GM12878 (cell line): ENCODE results near the gene STK32B. TPM values are rescaled to one million over a fixed set of nuclear protein-coding genes. Genes with fewer than 3 reads are reported as not detected.

ENCODE experiments used
- ATAC-seq: fragments of 200-7000 bp; cut with Tn5 transposase; 3 replicates; pipeline ENCODE4 v1.9.1; 2020; ENCODE audit warnings: mild to moderate bottlenecking, moderate library complexity
- BruUV-seq: library from RNA; stranded (reverse); fragments of 400-500 nt; replicated peaks from 2 replicates; lab custom pipeline; 2021; lab: Mats Ljungman, UMichigan
- CTCF ChIA-PET: fragments of 300-600 bp; sonication (Branson Sonifier 250); formaldehyde crosslinking; extraction: SDS; loops from one replicate; lab custom pipeline; 2021; ENCODE audit warnings: inconsistent platforms; lab: Yijun Ruan, JAX
- POLR2A ChIA-PET: fragments of 350-600 bp; formaldehyde crosslinking; extraction: SDS; loops from one replicate; lab custom pipeline; 2021; ENCODE audit warnings: inconsistent platforms; lab: Charles Lee
- RAD21 ChIA-PET: fragments of 300-600 bp; sonication (Branson Sonifier 250); formaldehyde crosslinking; loops from one replicate; lab custom pipeline; 2023; ENCODE audit warnings: antibody characterized with exemption; ENCODE audit not compliant: unreplicated experiment; lab: Charles Lee
- SMC1A ChIA-PET: fragments of 300-600 bp; sonication (Branson Sonifier 250); formaldehyde crosslinking; loops from one replicate; lab custom pipeline; 2023; ENCODE audit not compliant: unreplicated experiment, uncharacterized antibody; lab: Charles Lee
- DNase-seq: peaks from one replicate; pipeline ENCODE4 v3.0.0-alpha.2; 2011; ENCODE audit warnings: low read depth, low spot score
- FAIRE-seq: peaks from 3 replicates; lab custom pipeline; 2011; peaks lifted over from hg19 to GRCh38; lab: Jason Lieb, UNC
- H2AFZ ChIP-seq: 2 replicates; pipeline ENCODE4 v1.6.0; 2011; ENCODE audit warnings: low read depth, low read length, control low read depth; ENCODE audit not compliant: control insufficient read depth
- H3K27ac ChIP-seq: 2 replicates; pipeline ENCODE4 v1.5.1; 2011; ENCODE audit warnings: control low read depth; ENCODE audit not compliant: control insufficient read depth, insufficient read depth
- H3K27me3 ChIP-seq, 2 experiments: replicated peaks in 1 of 2; 2 replicates each; pipeline versions ENCODE4 v1.6.0 to v1.6.1; 2011; ENCODE audit warnings: low read length in 1 of 2; ENCODE audit not compliant: control insufficient read depth in 2 of 2, insufficient read depth in 2 of 2
- H3K36me3 ChIP-seq, 2 experiments: 2 replicates each; pipeline ENCODE4 v1.5.1; 2011; ENCODE audit warnings: low read length in 1 of 2; ENCODE audit not compliant: control insufficient read depth in 2 of 2, insufficient read depth in 2 of 2
- H3K4me1 ChIP-seq: 2 replicates; pipeline ENCODE4 v1.6.1; 2011; ENCODE audit warnings: mild to moderate bottlenecking, low read length, moderate library complexity, mixed read lengths; ENCODE audit not compliant: control insufficient read depth, insufficient read depth
- H3K4me2 ChIP-seq: 2 replicates; pipeline ENCODE4 v1.6.0; 2011; ENCODE audit warnings: control low read depth; ENCODE audit not compliant: control insufficient read depth, insufficient read depth
- H3K4me3 ChIP-seq: fragments of 200-600 bp; sonication (generic); 2 replicates; pipeline ENCODE4 v1.5.1; 2016
- H3K79me2 ChIP-seq: 2 replicates; pipeline ENCODE4 v1.6.0; 2011; ENCODE audit warnings: low read length; ENCODE audit not compliant: control insufficient read depth, insufficient read depth
- H3K9ac ChIP-seq: 2 replicates; pipeline ENCODE4 v1.8.0; 2011; ENCODE audit warnings: low read length, control low read depth, mixed read lengths; ENCODE audit not compliant: control insufficient read depth, insufficient read depth
- H3K9me3 ChIP-seq: replicated peaks from 3 replicates; pipeline ENCODE4 v1.5.1; 2011; ENCODE audit warnings: mild to moderate bottlenecking, low read length; ENCODE audit not compliant: control insufficient read depth, insufficient read depth
- H4K20me1 ChIP-seq: 2 replicates; pipeline ENCODE4 v1.6.0; 2011; ENCODE audit not compliant: control insufficient read depth, insufficient read depth
- ATF7 ChIP-seq: fragments of 450-650 bp; IDR thresholded peaks from 2 replicates; pipeline ENCODE4 v1.6.1; 2016; ENCODE audit warnings: low read depth, mild to moderate bottlenecking
- BHLHE40 ChIP-seq, 2 experiments: fragments of 450-650 bp in 1 of 2; IDR thresholded peaks; 2 replicates each; pipeline ENCODE4 v1.6.1; 2011 to 2017; ENCODE audit warnings: low read depth in 2 of 2, borderline replicate concordance in 1 of 2, improper control_type of control experiment in 1 of 2, low read length in 1 of 2, mild to moderate bottlenecking in 1 of 2
- CEBPB ChIP-seq, 2 experiments: fragments of 150-350 bp in 1 of 2; IDR thresholded peaks; 2 replicates each; pipeline ENCODE4 v1.6.1; 2012 to 2014; ENCODE audit warnings: low read depth in 2 of 2, low read length in 2 of 2, borderline replicate concordance in 1 of 2, inconsistent platforms in 1 of 2
- HDAC2 ChIP-seq: fragments of 200-600 bp; sonication (generic); IDR thresholded peaks from 2 replicates; pipeline ENCODE4 v1.6.1; 2017
- JUNB ChIP-seq: IDR thresholded peaks from 2 replicates; pipeline ENCODE4 v1.6.1; 2016; ENCODE audit warnings: antibody characterized with exemption, mild to moderate bottlenecking
- MEF2A ChIP-seq: IDR thresholded peaks from 2 replicates; pipeline ENCODE4 v1.6.1; 2011; ENCODE audit warnings: low read depth, mild to moderate bottlenecking, low read length, moderate library complexity; ENCODE audit not compliant: insufficient read depth
- NFYB ChIP-seq: IDR thresholded peaks from 2 replicates; pipeline ENCODE4 v1.6.1; 2011; ENCODE audit warnings: low read depth, mild to moderate bottlenecking, low read length, improper control_type of control experiment, moderate library complexity; ENCODE audit not compliant: insufficient read depth
- NR2C1 ChIP-seq: fragments of 450-650 bp; IDR thresholded peaks from 2 replicates; pipeline ENCODE4 v1.6.1; 2017; ENCODE audit warnings: antibody characterized with exemption, mild to moderate bottlenecking, moderate library complexity
- RELA ChIP-seq: fragments of 450-650 bp; IDR thresholded peaks from 2 replicates; pipeline ENCODE4 v1.8.0; 2014; ENCODE audit warnings: borderline replicate concordance; ENCODE audit not compliant: partially characterized antibody
- SPI1 ChIP-seq: IDR thresholded peaks from 2 replicates; pipeline ENCODE4 v1.6.1; 2011; ENCODE audit warnings: low read depth, mild to moderate bottlenecking, low read length, moderate library complexity, borderline replicate concordance; ENCODE audit not compliant: insufficient read depth
- STAT1 ChIP-seq: fragments of 450-650 bp; conservative IDR thresholded peaks from 2 replicates; pipeline ENCODE4 v1.6.1; 2014; ENCODE audit warnings: antibody characterized with exemption, mild to moderate bottlenecking
- ZBED1 ChIP-seq: IDR thresholded peaks from 2 replicates; pipeline ENCODE4 v1.6.1; 2016; ENCODE audit warnings: borderline replicate concordance
- WGBS: methylation state at CpG from one replicate; pipeline ENCODE4 v1.1.6; 2016; ENCODE audit warnings: low lambda C conversion rate; ENCODE audit not compliant: insufficient replicate concordance, insufficient coverage; ENCODE audit errors: missing lambda C conversion rate; 5-methylcytosine and 5-hydroxymethylcytosine counted together
- in situ Hi-C: fragments of 300-500 bp; cut with MboI; formaldehyde crosslinking; loops from 9 replicates; pipeline ENCODE4 v1.14.3; 2018; ENCODE audit warnings: mixed read lengths
- intact Hi-C: fragments of 100-400 bp; cut with micrococcal nuclease; formaldehyde crosslinking; loops from one replicate; pipeline ENCODE4 v1.14.2; 2022; ENCODE audit not compliant: unreplicated experiment
- polyA plus RNA-seq, 11 experiments: library from polyadenylated mRNA; depleted of rRNA in 4 of 11; unstranded in 6 of 11; stranded (reverse) in 5 of 11; fragments of >200 nt; fragmentation: Nextera tagmentation in 4 of 11; fragmentation: Illumina TruSeq in 1 of 11; extraction: Ambion mirVana in 4 of 11; extraction: Trizol in 1 of 11; gene quantifications; 1 replicate in 1 of 11; 2 replicates in 10 of 11; pipeline versions ENCODE4 v1.2.1 to v1.2.3, GENCODE V29; 2011 to 2016; ENCODE audit warnings: inconsistent platforms in 2 of 11, missing spikeins in 2 of 11, low read depth in 1 of 11
- total RNA-seq, 4 experiments: library from RNA; depleted of rRNA in 3 of 4; stranded (reverse); fragments of >200 nt in 3 of 4; fragmentation: Illumina TruSeq in 1 of 4; extraction: Trizol in 1 of 4; gene quantifications; 2 replicates each; pipeline versions ENCODE4 v1.2.1 to v1.2.3, GENCODE V29; 2013 to 2021
- TF ChIP-seq, protein P1 (sequence below): fragments of 450-650 bp; IDR thresholded peaks from 2 replicates; pipeline ENCODE4 v1.6.1; 2016; ENCODE audit warnings: mild to moderate bottlenecking

The STK32B gene
- total and polyA plus RNA-seq, 10 of the 15 experiments (the other 5 are each of a cell fraction or from before 2014, with no cell fraction given) = 0.04 to 0.12 (median 0.08) TPM; not detected in 7

GRCh38 chr4:5206016-5206790 is 154.9 kb downstream of the STK32B start:
- Histone ChIP-seq H3K79me2 (no peaks in the 10 kb centered on the region), H2AFZ (no peak overlapping the region), H3K27me3 (no peaks in the 10 kb centered on the region), H3K36me3 (no peaks in the 10 kb centered on the region), H3K4me2 (no peak overlapping the region), H3K9me3 (no peaks in the 10 kb centered on the region; the same call in 2 of the 3 replicates), H3K4me3 (no peak overlapping the region), H3K9ac (no peak overlapping the region), H3K4me1 (no peaks in the 10 kb centered on the region), H4K20me1 (no peaks in the 10 kb centered on the region), H3K27ac (no peak overlapping the region)
- WGBS = 33% methylated on average over 9 of the region's 9 CpGs
- no peak for ATAC-seq
- POLR2A ChIA-PET = no interaction called here
- SMC1A ChIA-PET = no interaction called here
- intact Hi-C loops (no loop called here), in situ Hi-C loops (no loop called here)
- no peak for FAIRE-seq
- CTCF ChIA-PET = no interaction called here
- TF ChIP-seq STAT1 (no peak), HDAC2 (no peak), NR2C1 (no peak), MEF2A (no peak), ATF7 (no peak), RELA (no peak), NFYB (no peak), SPI1 (no peak), CEBPB (IDR thresholded peaks at IDR 0.05; ENCODE audit: borderline replicate concordance in 1 of 2, low read depth in 2 of 2, low read length in 2 of 2) (no peak), JUNB (no peak), ZBED1 (no peak), BHLHE40 (IDR thresholded peaks at IDR 0.05; ENCODE audit: borderline replicate concordance in 1 of 2, low read depth in 2 of 2, low read length in 1 of 2) (no peak)
- TF ChIP-seq, protein P1, sequence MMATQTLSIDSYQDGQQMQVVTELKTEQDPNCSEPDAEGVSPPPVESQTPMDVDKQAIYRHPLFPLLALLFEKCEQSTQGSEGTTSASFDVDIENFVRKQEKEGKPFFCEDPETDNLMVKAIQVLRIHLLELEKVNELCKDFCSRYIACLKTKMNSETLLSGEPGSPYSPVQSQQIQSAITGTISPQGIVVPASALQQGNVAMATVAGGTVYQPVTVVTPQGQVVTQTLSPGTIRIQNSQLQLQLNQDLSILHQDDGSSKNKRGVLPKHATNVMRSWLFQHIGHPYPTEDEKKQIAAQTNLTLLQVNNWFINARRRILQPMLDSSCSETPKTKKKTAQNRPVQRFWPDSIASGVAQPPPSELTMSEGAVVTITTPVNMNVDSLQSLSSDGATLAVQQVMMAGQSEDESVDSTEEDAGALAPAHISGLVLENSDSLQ = no peak
- DNase-seq = no peak
- RAD21 ChIA-PET = no interaction called here
- no TSS peak for BruUV-seq
